Dermis microvascular lymphatic vessel endothelial cell (primary cell): ENCODE results near the gene ANKRD44. TPM values are rescaled to one million over a fixed set of nuclear protein-coding genes. Genes with fewer than 3 reads are reported as not detected.
A peak's percentile ranks its signal among the peaks of the same experiment; 100 is the strongest.
"Not testable (repeated sequence)": the region's sequence is repeated elsewhere in the genome, so short reads cannot be mapped to it uniquely, and the experiment has no call there.

Source experiments
- DNase-seq, 2 donors: peaks; one replicate each; pipeline versions ENCODE4 v3.0.0 to v3.0.0-alpha.2; 2010; ENCODE audit warnings: low read depth in 2 of 2
- total RNA-seq: library from RNA; depleted of rRNA; stranded (reverse); fragments of >200 nt; gene quantifications from 2 replicates; pipeline ENCODE4 v1.2.1, GENCODE V29; 2014

Gene ANKRD44
- total RNA-seq, 1 donor from 2014 or later, result 3.6 TPM

DNA sequence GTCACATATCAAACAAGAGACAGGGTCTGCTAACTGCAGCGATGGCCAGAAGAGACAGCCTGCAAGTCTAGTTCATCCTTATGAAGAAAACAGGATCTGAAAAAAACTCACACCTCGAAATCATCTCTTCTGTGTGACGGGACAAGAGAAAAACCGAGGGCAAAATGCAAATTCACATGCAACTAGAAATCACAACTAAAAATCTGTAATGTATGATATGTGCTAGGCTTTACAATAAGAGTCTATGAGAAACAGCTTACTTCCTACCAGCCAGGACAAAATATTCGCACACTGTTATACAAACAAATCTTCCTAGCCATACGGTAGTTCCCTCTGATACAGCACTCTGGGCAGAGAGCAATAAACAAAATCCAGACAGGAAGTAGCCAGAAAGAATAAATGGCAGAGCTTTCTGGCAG is 48.8 kb downstream of the ANKRD44 start:
- DNase-seq, result peak in 1 of 2 donors; percentile 63

DNA sequence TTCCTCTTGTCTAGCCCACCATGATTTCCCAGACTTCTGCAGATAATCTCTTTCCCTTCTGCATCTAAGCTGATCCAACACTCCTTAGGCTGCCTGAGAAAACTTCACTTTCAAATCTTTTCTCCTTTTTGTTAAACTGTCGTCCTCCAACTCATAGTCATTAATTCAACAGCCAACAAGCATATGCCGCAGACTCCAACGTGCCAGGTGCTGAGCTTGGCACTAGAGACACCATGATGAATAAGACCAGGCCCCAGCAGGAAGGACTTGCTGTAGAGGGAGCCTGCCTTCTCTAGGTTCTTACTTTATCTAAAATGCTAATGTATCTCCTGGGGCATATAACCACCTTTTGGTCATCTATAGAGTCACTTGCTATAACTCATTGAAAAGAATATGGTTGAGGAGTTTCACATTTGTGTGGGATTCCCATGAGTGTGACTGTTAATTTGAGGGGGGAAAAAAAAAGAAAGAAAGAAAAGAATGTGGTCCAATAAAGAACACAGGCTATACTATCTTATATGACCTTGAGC is 51.0 kb downstream of the ANKRD44 start:
- DNase-seq, result no peak

DNA sequence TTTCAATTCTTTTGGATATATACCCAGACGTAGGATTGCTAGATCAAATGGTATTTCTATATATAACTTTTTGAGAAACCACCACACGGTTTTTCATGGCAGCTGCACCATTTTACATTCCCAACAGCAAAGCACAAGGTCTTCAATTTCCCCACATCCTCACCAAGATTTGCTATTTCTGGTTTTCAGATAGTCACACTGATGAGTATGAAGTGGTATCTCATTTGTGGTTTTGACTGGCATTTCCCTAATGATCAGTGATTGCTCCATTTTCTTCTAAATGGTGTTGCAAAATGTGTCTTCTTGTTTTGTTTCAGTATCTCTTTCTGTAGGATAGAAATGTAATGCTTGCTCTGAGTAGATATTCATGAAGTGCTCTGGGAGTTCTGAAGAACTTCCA is 52.0 kb downstream of the ANKRD44 start:
- DNase-seq, result no peak

DNA sequence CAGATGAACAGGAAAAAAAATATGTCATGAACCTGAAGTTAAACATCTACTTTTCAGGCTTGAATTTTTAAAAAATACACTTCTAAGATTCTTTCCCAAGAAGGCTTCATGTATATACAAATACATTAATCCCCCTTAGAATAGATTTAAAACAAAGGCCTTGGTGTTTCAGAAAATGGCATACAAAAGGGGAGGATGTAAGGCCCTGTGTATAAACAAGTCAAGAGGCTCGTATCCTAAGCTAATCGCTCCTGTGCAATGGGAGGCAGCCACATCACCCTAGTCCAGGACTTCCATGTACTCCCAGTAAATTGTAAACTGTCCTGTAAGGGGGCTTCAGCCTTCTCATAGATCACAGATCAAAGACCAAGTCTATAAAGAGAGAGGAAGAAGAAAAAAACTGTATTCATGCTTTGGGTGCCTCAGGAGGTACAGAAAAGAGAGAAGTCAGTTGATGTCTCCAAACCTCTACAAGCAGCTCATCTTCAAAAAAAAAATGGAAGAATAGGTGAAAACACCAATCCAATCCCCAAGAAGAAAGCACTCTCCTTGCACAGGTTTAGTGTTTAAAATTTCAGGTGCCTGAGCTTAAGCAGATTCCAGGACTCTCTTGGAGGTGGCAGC is 53.9 kb downstream of the ANKRD44 start:
- no peak for DNase-seq

DNA sequence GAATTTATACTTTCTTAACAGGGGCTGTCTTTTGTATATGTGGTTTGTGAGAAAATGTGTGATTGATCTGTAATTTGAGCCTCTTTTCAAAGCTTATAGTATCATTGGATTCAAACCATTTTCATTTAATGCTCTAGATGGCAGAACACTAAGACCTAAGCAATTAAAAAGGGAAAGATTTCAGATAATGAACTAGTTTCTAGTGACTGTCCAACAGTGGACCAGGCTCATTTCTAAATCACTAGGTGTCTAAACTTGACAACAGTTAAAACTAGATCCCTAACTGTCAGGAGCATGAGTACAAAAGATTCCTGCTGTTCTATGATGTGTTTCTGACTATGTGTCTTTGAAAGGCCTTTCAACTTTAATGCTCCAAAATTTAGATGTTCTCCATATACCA is 54.6 kb downstream of the ANKRD44 start:
- no peak for DNase-seq

DNA sequence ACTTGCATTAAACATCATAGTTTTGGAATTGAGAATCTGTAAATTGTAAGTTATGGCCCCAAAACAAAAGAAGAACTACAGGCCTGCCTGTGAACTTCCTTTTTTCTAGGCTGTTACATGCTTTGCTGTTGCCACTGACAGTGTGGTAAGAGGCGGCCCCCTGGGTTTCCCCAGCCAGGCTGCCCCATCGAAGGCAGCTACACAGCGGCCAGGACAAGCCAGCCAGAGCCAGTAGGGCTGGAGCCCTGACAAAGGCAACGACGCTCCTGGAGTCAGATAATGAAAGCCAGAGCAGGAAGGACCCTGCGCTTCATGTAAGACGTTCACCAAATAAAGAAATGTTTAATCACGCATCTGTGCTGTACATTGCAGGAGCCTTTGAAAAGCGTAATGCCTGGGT is 55.0 kb downstream of the ANKRD44 start:
- no peak for DNase-seq

DNA sequence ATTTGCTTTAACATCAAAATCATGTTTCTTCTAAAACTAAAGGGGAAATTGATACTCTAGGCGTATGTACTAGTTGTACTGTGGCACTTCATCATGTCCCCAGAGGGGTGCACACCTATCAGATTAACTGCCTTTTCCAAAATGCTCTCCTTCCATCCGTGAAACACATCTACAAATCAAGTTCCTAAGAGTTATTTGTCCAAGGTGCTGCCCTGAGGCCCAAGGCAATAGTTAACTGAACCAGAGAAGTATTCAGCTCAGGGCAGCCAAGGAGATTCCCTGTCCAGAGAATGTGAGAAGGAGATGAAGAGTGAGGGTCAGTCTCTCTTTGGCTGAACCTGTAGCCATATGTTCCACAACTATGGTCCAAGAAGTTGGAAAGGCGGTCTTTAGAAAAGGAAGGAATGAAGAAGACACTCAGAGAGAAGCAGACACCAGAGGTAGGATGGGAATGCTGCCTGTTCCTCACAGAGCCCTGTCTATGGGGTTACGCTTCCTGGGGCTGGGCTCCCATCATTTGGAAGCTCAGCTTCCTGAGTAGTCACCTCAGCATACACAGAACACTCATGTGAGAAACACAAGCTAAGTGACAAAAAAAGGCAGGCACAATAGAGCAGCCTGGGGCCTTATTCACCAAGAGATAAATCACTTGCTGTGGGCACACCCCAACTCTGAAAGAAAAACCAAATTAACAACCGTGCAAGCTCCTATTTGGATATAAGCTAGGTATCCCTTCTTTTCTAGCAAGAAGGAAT is 55.6 kb downstream of the ANKRD44 start:
- DNase-seq, result no peak

DNA sequence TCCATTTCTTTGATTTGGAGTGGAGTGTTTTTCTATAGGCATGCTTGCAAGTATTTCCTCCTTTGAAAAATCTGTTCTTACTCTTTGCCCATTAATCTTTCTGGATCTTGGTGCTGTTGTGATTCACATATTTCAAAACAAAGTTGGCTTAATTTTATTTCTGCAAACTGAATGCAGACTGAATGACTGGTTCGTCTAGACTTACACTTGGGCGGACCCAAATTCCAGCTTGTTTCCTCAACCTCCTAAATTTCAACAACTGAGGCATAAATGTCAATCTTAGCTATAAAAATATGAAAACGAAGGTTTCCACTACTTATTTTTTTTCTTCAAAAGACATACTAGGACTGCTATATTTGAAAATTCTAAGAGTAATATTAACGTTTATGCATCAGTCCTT is 59.0 kb downstream of the ANKRD44 start:
- no peak for DNase-seq

DNA sequence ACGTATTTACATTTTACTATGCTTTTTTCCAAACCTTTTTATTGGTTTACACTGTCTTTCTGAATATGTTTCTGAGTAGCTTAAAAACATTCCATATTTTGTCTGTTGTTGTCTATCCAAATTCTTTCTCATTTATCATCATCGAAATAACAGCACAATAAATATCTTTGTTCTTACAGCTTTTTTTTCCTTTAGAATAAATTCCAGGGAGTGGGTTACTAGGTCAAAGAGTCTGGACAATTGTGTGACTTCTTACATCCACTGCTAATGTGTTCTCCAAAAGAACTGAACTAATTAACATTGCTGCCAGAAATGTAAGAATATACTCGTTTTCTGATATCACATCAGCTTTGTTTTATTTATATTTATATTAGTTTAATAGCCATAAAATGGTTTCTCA is 59.4 kb downstream of the ANKRD44 start:
- DNase-seq, result no peak

DNA sequence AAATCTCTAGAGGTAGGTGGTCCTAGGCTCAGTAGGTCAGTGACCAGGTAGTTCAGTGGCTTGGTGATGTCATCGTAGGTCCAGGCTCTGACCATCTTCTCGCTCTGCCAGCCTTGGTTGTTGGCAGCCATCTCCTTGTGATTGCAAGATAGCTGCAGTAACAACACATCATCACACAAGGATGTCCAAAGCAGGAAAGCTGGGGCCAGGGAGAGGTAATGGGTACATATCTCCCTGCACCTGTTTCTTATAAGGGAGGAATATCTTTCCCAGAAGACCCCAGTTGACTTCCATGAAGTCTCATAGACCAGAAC is 60.5 kb downstream of the ANKRD44 start:
- no peak for DNase-seq

DNA sequence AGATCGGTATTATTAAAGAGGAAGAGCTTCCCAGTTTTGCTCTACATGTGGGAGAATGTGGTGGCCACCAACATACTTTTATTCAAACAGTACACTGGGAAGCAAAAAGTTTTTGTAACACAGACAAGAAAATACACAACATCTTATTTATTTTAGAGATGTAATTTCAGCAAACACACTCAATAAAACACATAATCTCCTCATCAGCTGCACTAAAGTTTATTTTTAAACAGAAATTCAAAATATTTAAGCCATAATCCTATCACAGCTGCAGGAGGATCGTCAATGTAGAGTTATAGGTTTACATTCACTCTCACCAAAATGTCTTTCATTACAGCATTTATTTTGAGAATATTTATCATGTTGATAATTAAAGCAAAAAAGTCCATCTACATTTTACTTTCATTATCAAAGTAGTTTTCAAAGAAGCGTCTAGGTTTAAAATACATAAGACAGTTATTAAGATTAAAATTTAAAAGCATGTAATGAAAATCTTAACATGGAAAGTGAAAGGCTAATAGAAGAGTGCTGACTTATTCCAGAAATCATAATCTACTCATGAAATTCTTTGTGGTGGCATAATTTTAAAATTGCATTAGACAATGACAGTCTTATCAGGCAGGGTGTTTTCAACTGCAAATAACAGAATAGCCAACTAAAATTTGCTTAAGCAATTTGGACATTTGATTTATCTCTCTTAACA is 61.0 kb downstream of the ANKRD44 start:
- no peak for DNase-seq

DNA sequence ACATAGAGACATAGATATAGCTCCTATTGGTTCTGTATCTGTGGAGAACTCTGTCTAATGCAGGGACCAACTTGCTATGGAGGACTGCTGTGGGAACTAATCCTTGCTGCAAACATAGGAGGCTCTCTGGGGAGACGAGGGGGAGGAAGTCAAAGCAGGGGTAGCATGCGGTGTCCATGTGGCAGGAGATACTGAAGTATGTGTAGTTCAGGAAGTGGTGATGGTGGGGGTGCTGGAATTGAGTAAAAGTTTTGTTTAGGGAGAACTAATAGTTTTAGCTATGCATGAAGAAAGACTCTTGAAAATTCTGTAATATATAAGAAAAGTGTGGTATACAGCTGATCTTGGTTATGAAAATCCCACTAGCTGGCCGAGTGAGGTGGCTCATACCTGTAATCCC is 62.0 kb downstream of the ANKRD44 start:
- DNase-seq, result no peak

DNA sequence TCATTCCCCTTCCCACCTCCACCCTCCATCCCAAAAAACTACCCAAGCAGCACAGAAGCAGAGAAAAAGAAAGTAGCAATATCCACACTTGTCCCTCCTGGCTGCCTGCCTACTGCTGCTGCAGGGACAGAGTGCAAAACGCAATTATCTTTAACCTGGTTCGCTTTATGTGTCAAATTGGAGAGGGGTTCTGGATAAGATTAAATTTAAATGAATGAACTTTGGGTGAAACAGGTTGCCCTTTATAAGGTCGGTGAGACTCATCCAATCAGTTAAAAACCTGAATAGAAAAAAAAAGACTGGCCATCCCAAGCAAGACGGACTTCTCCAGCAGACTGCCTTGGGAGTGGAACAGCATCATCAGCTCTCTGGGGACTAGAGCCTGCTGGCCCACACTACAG is 62.6 kb downstream of the ANKRD44 start:
- DNase-seq, result no peak

DNA sequence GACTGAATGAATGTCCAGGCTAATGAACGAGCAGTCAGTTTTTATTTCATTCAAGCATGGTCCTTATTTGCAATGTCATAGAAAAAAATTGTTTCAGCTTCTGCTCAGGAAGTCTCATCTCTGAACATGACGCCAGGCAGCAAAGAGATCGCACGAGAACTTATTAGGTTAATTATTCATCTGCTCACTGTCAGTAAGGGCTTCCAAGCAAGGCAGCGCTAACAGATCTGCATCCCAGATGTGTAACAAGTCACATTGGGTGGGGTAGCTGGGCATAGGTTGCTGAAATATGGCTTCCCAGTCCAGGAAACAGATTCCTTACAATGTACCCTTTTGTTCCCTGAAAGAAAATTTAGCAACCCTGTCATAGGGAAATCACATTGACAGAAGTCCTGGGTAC is 63.5 kb downstream of the ANKRD44 start:
- no peak for DNase-seq

DNA sequence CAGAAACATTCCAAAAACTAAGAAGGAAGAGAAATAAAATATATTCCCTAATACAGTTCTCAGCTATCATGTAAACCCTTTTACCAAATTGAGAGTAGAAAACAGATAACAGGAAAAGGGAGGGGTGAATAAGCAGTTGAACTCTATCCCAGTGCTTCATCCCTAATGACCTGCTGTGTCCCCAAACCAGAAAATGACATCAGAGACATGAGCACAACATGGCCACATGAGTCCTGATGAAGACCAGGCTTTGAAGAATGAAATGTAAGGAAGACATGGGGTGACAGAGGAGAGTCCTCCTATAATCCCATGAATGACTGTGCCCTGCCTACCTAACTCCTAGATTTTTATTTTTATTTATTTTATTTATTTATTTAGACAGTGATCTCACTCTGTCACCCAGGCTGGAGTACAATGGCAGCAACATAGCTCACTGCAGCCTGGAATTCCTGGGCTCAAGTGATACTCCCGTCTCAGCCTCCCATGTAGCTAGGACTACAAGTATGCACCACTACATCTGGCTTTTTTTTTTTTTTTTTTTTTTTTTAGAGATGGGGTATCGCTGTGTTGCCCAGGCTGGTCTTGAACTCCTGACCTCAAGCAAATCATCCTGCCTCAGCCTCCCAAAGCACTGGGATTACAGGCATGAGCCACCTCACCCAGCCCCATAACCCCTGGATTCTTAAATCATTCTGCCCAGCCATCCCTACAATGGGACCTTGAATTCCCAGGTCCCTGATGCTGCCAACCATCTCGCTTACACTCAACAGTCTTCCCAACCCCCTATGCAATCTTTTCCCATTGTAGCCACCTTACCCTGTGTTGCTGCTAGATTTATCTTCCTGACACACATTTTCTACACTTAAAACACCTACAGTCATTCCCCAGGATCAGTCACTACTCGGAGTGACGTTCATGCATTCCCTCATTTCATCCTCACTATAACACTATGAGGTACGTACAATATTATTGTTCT is 64.5 kb downstream of the ANKRD44 start:
- DNase-seq, result no peak

DNA sequence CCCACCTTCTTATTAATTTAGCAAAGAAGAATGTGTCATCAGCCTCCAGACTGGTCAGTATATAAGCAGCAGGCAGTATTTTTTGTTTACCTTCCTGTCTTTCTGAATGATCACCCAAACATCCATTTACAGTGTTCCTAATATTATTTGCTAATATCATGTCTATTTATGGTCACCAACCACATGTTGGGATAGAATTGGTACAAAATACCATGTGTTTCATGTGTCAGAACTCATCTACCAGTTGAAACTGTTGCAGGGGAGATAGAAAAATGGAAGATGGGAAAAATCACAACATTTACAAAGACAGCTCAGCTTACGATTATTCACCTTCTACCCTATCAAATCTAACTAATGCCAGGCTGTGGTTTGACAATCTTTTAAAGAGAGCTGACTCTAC is 66.2 kb downstream of the ANKRD44 start:
- no peak for DNase-seq

DNA sequence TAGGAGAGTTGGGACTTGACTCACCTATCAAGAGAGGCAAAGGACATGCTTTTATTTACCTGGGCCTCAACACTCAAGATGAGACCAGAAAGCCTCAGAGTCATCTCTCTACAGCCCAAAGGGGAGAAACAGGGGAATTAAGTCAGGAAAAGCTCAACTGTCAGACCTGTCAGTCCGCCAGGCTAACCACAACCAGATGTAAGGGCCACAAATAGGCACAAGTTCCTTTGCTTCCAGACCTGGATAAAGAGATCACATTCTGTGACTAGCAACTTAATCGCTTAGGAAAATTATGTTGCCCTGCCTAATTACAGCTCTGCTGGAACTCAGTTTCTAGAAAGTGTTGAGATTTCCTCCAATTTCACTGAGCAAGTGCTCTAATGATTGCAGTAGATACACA is 67.9 kb downstream of the ANKRD44 start:
- no peak for DNase-seq

DNA sequence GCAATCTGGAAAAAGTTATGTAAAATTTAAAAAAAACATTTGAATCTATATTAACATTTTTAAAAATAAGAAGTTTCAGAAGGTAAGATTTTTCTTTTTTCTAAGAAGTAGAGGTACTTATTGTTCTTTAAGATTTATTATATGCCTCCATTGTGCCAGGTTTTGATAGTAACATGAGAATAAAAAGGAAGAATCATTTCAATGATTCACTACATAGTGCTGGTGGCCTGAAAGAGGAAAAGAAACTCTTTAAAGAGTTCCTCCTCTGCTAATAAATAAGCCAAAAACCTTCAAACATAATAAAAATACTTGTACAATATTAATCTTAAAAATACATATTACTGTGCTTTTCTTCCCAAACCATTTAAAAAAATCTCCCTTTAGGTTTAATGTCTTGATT is 69.0 kb downstream of the ANKRD44 start:
- no peak for DNase-seq

DNA sequence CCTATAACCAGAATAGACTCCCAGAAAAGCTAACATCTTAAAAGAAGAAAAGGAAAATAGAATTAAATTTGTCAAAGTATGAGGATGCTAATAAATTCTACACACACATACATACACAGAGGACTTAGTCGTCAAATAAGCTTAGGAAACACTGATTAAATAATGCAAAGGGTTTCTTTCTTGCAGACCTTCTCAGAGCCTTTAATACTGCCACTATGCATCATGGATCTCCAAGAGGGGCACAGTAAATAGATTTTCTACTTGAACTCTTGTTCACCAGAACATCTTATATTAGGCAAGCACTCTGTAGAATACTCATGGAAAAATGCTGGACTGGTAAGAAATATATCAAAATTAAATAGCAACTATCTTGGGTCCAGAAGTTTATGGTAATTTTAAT is 69.4 kb downstream of the ANKRD44 start:
- DNase-seq, result no peak

DNA sequence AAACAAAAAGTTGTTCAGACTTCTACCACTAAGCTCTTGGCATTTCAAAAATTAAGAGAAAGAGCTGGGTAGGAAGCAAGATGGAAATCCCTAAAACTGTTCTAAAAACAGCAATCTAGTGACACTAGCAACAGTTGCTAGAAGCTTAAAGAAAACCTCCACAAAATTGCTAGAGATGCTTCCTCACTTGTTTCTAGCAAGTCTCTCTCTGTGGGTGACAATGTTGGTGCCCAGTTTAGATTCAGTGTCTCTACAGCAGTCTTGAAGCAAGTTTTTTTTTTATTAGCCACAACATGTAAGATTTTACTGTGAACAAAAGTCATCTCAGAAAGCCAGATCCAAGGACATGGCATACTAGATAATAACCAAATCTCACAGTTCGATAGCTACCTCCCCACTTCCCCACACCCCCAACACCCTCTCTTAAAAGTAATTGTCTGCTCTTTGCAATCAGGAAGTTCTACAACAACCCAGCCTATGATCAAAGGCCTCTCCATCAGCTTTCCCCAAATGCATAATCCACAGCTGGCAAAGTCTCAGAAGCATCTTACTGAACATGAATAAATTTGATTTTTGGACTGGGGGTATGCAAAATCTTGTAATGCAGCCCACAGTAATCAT is 70.0 kb downstream of the ANKRD44 start:
- no peak for DNase-seq

DNA sequence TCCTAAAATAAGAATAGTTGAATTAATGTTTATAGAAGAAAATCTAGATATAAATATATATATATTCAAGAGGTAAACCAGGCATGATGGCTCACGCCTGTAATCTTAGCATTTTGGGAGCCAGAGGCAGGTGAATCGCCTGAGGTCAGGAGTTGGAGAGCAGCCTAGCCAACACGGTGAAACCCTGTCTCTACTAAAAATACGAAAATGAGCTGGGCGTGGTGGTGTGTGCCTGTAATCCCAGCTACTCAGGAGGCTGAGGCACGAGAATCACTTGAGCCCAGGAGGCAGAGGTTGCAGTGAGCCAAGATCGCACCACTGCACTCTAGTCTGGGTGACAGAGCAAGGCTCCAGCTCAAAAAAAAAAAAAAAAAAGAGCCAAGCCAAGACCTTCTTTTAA is 70.6 kb downstream of the ANKRD44 start:
- not testable (repeated sequence) for DNase-seq
